OCI-LY7 (cell line): Measurements from ENCODE around the gene MUC4. TPM values are rescaled to one million over a fixed set of nuclear protein-coding genes. Genes with fewer than 3 reads are reported as not detected.
"Not testable (repeated sequence)": the region's sequence is repeated elsewhere in the genome, so short reads cannot be mapped to it uniquely, and the experiment has no call there.

Source experiments
- BruUV-seq: library from RNA; stranded (reverse); fragments of 400-500 nt; replicated peaks from 2 replicates; lab custom pipeline; 2021; lab: Mats Ljungman, UMichigan
- CTCF ChIA-PET: fragments of 300-600 bp; sonication (Branson Sonifier 250); formaldehyde crosslinking; loops from one replicate; lab custom pipeline; 2022; ENCODE audit warnings: antibody characterized with exemption; ENCODE audit not compliant: unreplicated experiment; lab: Charles Lee
- POLR2A ChIA-PET: fragments of 300-600 bp; sonication (Branson Sonifier 250); formaldehyde crosslinking; loops from one replicate; lab custom pipeline; 2022; ENCODE audit warnings: antibody characterized with exemption; lab: Charles Lee
- DNase-seq: peaks from one replicate; pipeline ENCODE4 v3.0.0-alpha.2; 2015; ENCODE audit warnings: low spot score
- H2AFZ ChIP-seq: fragments of 200-600 bp; sonication (generic), shearing (Covaris generic); 2 replicates; pipeline ENCODE4 v1.6.1; 2014; ENCODE audit warnings: mild to moderate bottlenecking, antibody characterized with exemption, low read length, moderate library complexity
- H3K27ac ChIP-seq: fragments of 200-600 bp; sonication (generic); 2 replicates; pipeline ENCODE4 v1.5.1; 2014; ENCODE audit warnings: mixed run types, low read depth, mild to moderate bottlenecking, moderate library complexity, low read length, inconsistent platforms; ENCODE audit not compliant: poor library complexity, severe bottlenecking
- H3K36me3 ChIP-seq: fragments of 200-600 bp; sonication (generic); 2 replicates; pipeline ENCODE4 v1.6.1; 2014; ENCODE audit warnings: mild to moderate bottlenecking, antibody characterized with exemption, low read length, moderate library complexity, mixed read lengths; ENCODE audit not compliant: insufficient read depth
- H3K4me1 ChIP-seq: fragments of 200-600 bp; sonication (generic); 2 replicates; pipeline ENCODE4 v1.5.1; 2014; ENCODE audit warnings: mild to moderate bottlenecking, low read length; ENCODE audit not compliant: insufficient read depth, poor library complexity, severe bottlenecking
- H3K4me2 ChIP-seq: fragments of 200-600 bp; sonication (generic); 2 replicates; pipeline ENCODE4 v1.6.1; 2014; ENCODE audit warnings: mild to moderate bottlenecking, low read length
- H3K4me3 ChIP-seq: fragments of 200-600 bp; sonication (generic); 2 replicates; pipeline ENCODE4 v1.5.1; 2014; ENCODE audit warnings: mild to moderate bottlenecking, low read depth, low read length; ENCODE audit not compliant: poor library complexity, severe bottlenecking
- H3K79me2 ChIP-seq: fragments of 200-600 bp; sonication (generic); 2 replicates; pipeline ENCODE4 v1.6.1; 2016; ENCODE audit warnings: low read depth, mild to moderate bottlenecking, low read length, moderate library complexity, mixed read lengths; ENCODE audit not compliant: insufficient read depth
- H3K9me2 ChIP-seq: fragments of 200-600 bp; sonication (generic); 2 replicates; pipeline ENCODE4 v1.6.1; 2016; ENCODE audit warnings: mild to moderate bottlenecking, low read length, mixed read lengths; ENCODE audit not compliant: insufficient read depth
- H3K9me3 ChIP-seq: fragments of 200-600 bp; sonication (generic); 2 replicates; pipeline ENCODE4 v1.6.1; 2014; ENCODE audit warnings: mild to moderate bottlenecking, mixed run types, low read length, mixed read lengths
- H4K20me1 ChIP-seq: fragments of 200-600 bp; sonication (generic); 2 replicates; pipeline ENCODE4 v1.6.1; 2014; ENCODE audit warnings: mild to moderate bottlenecking, antibody characterized with exemption, low read length, moderate library complexity, mixed read lengths; ENCODE audit not compliant: insufficient read depth
- EZH2phosphoT487 ChIP-seq: fragments of 200-600 bp; sonication (generic); IDR thresholded peaks from 2 replicates; pipeline ENCODE4 v1.6.1; 2018; ENCODE audit warnings: low read depth, borderline replicate concordance, mild to moderate bottlenecking, mixed run types, antibody characterized with exemption, low read length, moderate library complexity, mixed read lengths
- intact Hi-C: fragments of 100-400 bp; cut with micrococcal nuclease; formaldehyde crosslinking; loops from one replicate; pipeline ENCODE4 v1.10.0; 2022; ENCODE audit not compliant: unreplicated experiment
- total RNA-seq, 2 experiments: library from RNA; depleted of rRNA in 1 of 2; stranded (reverse); fragments of >200 nt in 1 of 2; shearing (Covaris generic) in 1 of 2; gene quantifications; 2 replicates each; pipeline ENCODE4 v1.2.3, GENCODE V29; 2014 to 2022
- TF ChIP-seq, protein P1 (sequence below): fragments of 200-600 bp; sonication (generic); conservative IDR thresholded peaks from 2 replicates; pipeline ENCODE4 v1.5.1; 2014; ENCODE audit warnings: mild to moderate bottlenecking, antibody characterized with exemption, low read length, moderate library complexity, mixed read lengths

MUC4 gene
- total RNA-seq, 2 experiments from 2014 or later = 0.03 to 0.42 TPM

DNA sequence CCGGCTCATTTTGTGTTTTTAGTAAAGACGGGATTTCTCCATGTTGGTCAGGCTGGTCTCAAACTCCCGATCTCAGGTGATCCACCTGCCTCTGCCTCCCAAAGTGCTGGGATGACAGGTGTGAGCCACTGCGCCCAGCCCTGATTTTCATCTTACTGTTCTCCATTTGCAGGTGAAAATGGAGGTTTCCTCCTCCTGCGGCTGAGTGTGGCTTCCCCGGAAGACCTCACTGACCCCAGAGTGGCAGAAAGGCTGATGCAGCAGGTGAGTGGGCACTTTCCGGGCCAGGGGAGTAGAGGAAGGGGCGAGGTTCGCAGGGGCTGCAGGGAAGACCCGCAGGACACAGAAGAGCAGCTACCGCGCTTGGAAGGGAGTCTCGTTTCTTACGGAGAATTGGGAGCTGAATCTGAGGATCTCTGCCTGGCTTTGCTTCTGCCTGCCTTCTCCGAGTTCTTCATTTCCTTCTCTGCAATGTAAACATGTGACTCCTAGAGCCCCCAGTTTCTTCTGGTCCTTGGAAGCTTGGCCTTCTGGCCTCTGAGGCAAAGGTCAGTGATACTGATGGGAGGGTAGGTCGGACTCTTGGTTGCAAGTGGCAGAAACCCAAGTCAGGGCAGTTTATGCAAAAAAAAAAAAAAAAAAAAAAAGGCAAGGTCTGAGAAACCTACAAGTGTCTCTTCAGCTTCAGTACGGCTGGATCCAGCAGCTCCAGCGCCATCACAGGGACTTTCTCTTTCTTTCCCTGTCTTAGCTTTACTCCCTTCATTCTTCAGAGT is 82.1 kb downstream of the MUC4 start:
- Histone ChIP-seq H3K4me3 (no peak overlapping the region), H3K27ac (no peak overlapping the region), H3K4me2 (no peak overlapping the region), H3K4me1 (no peaks in the 10 kb centered on the region), H3K36me3 (no peaks in the 10 kb centered on the region), H3K79me2 (no peaks in the 10 kb centered on the region), H2AFZ (no peak overlapping the region), H3K9me2 (no peaks in the 10 kb centered on the region), H3K9me3 (no peaks in the 10 kb centered on the region), H4K20me1 (no peaks in the 10 kb centered on the region)
- BruUV-seq = no TSS peak
- POLR2A ChIA-PET = interaction anchor here (0.6 to 0.7 kb wide), 3 partner anchors 30 to 168 kb away, joined by 3 read pairs; no protein-coding TSS in a partner anchor
- CTCF ChIA-PET = no interaction called here
- no peak for DNase-seq
- TF ChIP-seq EZH2phosphoT487 = no peak
- TF ChIP-seq, protein P1, sequence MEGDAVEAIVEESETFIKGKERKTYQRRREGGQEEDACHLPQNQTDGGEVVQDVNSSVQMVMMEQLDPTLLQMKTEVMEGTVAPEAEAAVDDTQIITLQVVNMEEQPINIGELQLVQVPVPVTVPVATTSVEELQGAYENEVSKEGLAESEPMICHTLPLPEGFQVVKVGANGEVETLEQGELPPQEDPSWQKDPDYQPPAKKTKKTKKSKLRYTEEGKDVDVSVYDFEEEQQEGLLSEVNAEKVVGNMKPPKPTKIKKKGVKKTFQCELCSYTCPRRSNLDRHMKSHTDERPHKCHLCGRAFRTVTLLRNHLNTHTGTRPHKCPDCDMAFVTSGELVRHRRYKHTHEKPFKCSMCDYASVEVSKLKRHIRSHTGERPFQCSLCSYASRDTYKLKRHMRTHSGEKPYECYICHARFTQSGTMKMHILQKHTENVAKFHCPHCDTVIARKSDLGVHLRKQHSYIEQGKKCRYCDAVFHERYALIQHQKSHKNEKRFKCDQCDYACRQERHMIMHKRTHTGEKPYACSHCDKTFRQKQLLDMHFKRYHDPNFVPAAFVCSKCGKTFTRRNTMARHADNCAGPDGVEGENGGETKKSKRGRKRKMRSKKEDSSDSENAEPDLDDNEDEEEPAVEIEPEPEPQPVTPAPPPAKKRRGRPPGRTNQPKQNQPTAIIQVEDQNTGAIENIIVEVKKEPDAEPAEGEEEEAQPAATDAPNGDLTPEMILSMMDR = no peak
- intact Hi-C loops = no loop called here

DNA sequence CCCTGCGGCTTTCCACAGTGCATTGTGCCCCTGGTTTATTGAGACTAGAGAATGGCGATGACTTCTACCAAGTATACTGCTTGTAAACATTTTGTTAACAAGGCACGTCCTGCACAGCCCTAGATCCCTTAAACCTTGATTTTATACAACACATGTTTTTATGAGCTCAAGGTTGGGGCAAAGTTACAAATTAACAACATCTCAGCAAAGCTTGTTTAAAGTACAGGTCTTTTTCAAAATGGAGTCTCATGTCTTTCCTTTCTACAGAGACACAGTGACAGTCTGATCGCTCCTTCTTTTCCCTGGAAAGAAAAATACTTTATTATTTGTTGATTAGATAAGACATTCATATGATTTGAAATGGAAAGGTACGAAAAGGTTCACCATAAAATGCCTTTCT is 82.9 kb downstream of the MUC4 start:
- H3K4me1 ChIP-seq, DNase-seq, H2AFZ ChIP-seq, BruUV-seq, H3K4me3 ChIP-seq, H3K9me3 ChIP-seq, intact Hi-C loops, H3K27ac ChIP-seq, H3K9me2 ChIP-seq, H3K36me3 ChIP-seq, H4K20me1 ChIP-seq, H3K4me2 ChIP-seq, H3K79me2 ChIP-seq, CTCF ChIA-PET: not testable (repeated sequence)
- POLR2A ChIA-PET = interaction anchor here (0.6 to 0.7 kb wide), 2 partner anchors 42 to 960 kb away, joined by 3 read pairs; no protein-coding TSS in a partner anchor

DNA sequence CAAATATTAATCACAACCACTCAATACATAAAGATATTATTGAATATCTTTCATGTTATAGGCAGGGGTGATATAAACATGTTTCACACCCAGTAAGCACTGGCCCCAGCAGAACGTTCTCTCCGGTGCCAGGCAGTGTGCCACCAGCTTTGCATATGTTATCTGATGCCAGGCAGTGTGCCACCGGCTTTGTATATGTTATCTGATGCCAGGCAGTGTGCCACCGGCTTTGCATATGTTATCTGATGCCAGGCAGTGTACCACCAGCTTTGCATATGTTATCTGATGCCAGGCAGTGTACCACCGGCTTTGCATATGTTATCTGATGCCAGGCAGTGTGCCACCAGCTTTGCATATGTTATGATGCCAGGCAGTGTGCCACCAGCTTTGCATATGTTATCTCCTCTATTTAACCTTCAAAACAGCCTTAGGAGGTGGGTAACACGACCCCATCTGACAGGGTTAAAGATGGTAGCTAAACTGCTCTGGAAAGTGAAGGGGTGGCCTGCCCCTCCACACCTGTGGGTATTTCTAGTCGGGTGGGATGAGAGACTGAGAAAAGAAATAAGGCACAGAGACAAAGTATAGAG is 84.0 kb downstream of the MUC4 start:
- H3K36me3 ChIP-seq = no peaks in the 10 kb centered on the region
- POLR2A ChIA-PET = interaction anchor here (0.7 kb wide), 1 partner anchor 342 kb away, joined by 3 read pairs; no protein-coding TSS in a partner anchor
- no peak for DNase-seq
- no peak overlapping the region for H3K27ac ChIP-seq
- H3K9me2 ChIP-seq = no peaks in the 10 kb centered on the region
- intact Hi-C loops = no loop called here
- H3K4me1 ChIP-seq = no peaks in the 10 kb centered on the region
- H3K4me2 ChIP-seq = no peak overlapping the region
- BruUV-seq = no TSS peak
- no peaks in the 10 kb centered on the region for H4K20me1 ChIP-seq
- H3K9me3 ChIP-seq = no peaks in the 10 kb centered on the region
- H3K4me3 ChIP-seq = no peak overlapping the region
- no peak for TF ChIP-seq EZH2phosphoT487
- TF ChIP-seq, protein P1 = no peak
- CTCF ChIA-PET = no interaction called here
- no peak overlapping the region for H2AFZ ChIP-seq
- H3K79me2 ChIP-seq = no peaks in the 10 kb centered on the region

DNA sequence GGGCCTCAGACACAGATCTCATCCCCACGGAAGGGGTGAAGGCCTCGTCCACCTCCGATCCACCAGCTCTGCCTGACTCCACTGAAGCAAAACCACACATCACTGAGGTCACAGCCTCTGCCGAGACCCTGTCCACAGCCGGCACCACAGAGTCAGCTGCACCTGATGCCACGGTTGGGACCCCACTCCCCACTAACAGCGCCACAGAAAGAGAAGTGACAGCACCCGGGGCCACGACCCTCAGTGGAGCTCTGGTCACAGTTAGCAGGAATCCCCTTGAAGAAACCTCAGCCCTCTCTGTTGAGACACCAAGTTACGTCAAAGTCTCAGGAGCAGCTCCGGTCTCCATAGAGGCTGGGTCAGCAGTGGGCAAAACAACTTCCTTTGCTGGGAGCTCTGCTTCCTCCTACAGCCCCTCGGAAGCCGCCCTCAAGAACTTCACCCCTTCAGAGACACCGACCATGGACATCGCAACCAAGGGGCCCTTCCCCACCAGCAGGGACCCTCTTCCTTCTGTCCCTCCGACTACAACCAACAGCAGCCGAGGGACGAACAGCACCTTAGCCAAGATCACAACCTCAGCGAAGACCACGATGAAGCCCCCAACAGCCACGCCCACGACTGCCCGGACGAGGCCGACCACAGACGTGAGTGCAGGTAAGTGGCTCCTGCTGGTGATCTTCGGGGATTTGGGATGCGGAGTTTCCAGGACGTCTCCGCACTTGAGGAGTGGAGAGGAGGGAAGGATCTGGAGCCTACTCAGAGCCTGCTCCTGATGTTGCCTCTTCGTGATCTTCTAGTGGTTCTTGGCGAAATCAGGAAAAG is 85.6 kb downstream of the MUC4 start:
- H3K79me2 ChIP-seq, H3K4me1 ChIP-seq, H3K9me3 ChIP-seq, BruUV-seq, H3K4me2 ChIP-seq, H3K4me3 ChIP-seq, H2AFZ ChIP-seq, H3K9me2 ChIP-seq, H3K27ac ChIP-seq, intact Hi-C loops, H3K36me3 ChIP-seq, H4K20me1 ChIP-seq, DNase-seq, CTCF ChIA-PET: not testable (repeated sequence)
- POLR2A ChIA-PET = interaction anchor here (0.6 kb wide), 1 partner anchor 1147 kb away, joined by 4 read pairs; no protein-coding TSS in a partner anchor
